Astrocyte (in vitro differentiated cells and primary cell): Measurements from ENCODE around the gene CALU. TPM values are rescaled to one million over a fixed set of nuclear protein-coding genes. Genes with fewer than 3 reads are reported as not detected.

ENCODE experiments used
- DNase-seq: peaks from one replicate; pipeline ENCODE4 v3.0.0-alpha.2; 2010; ENCODE audit warnings: low read depth
- FAIRE-seq: peaks from 2 replicates; lab custom pipeline; 2011; peaks lifted over from hg19 to GRCh38; lab: Jason Lieb, UNC
- H2AFZ ChIP-seq: 2 replicates; pipeline ENCODE4 v1.6.0; 2012; ENCODE audit warnings: low read depth, low read length, inconsistent platforms
- H3K27ac ChIP-seq: 2 replicates; pipeline ENCODE4 v1.5.1; 2011; ENCODE audit warnings: low read depth, low read length, inconsistent platforms
- H3K27me3 ChIP-seq: 2 replicates; pipeline ENCODE4 v1.6.0; 2011; ENCODE audit warnings: low read length, inconsistent platforms; ENCODE audit not compliant: insufficient read depth
- H3K36me3 ChIP-seq: 2 replicates; pipeline ENCODE4 v1.5.1; 2011; ENCODE audit warnings: low read length, inconsistent platforms; ENCODE audit not compliant: insufficient read depth
- H3K4me1 ChIP-seq: 2 replicates; pipeline ENCODE4 v1.5.1; 2011; ENCODE audit warnings: low read length, inconsistent platforms; ENCODE audit not compliant: insufficient read depth
- H3K4me2 ChIP-seq: 2 replicates; pipeline ENCODE4 v1.6.0; 2012; ENCODE audit warnings: low read length, inconsistent platforms
- H3K4me3 ChIP-seq: 2 replicates; pipeline ENCODE4 v1.5.1; 2011; ENCODE audit warnings: low read depth, mild to moderate bottlenecking, low read length, inconsistent platforms; ENCODE audit not compliant: insufficient read depth
- H3K79me2 ChIP-seq: 2 replicates; pipeline ENCODE4 v1.6.0; 2012; ENCODE audit warnings: mild to moderate bottlenecking, low read length, inconsistent platforms; ENCODE audit not compliant: insufficient read depth
- H3K9ac ChIP-seq: 2 replicates; pipeline ENCODE4 v1.6.0; 2012; ENCODE audit warnings: mild to moderate bottlenecking, low read length, inconsistent platforms
- H3K9me3 ChIP-seq: 2 replicates; pipeline ENCODE4 v1.5.1; 2012; ENCODE audit warnings: low read depth, mild to moderate bottlenecking, low read length, inconsistent platforms; ENCODE audit not compliant: insufficient read depth
- H4K20me1 ChIP-seq: 2 replicates; pipeline ENCODE4 v1.6.0; 2012; ENCODE audit warnings: low read length, inconsistent platforms; ENCODE audit not compliant: insufficient read depth
- H3K27ac Mint-ChIP-seq: one replicate; pipeline ENCODE4 v1.8.0; 2021; ENCODE audit warnings: mild to moderate bottlenecking, mixed read lengths; ENCODE audit not compliant: unreplicated experiment
- H3K27me3 Mint-ChIP-seq: one replicate; pipeline ENCODE4 v1.8.0; 2021; ENCODE audit warnings: low read depth, mixed read lengths; ENCODE audit not compliant: unreplicated experiment
- H3K36me3 Mint-ChIP-seq: one replicate; pipeline ENCODE4 v1.8.0; 2021; ENCODE audit warnings: low read depth, mixed read lengths; ENCODE audit not compliant: unreplicated experiment
- H3K4me1 Mint-ChIP-seq: one replicate; pipeline ENCODE4 v1.8.0; 2021; ENCODE audit warnings: low read depth, mixed read lengths; ENCODE audit not compliant: unreplicated experiment
- H3K4me3 Mint-ChIP-seq: one replicate; pipeline ENCODE4 v1.8.0; 2021; ENCODE audit warnings: mild to moderate bottlenecking, moderate library complexity, mixed read lengths; ENCODE audit not compliant: unreplicated experiment
- H3K9me3 Mint-ChIP-seq: one replicate; pipeline ENCODE4 v1.8.0; 2021; ENCODE audit warnings: mild to moderate bottlenecking, mixed read lengths; ENCODE audit not compliant: unreplicated experiment
- EZH2 ChIP-seq: IDR thresholded peaks from 2 replicates; pipeline ENCODE4 v1.6.1; 2012; ENCODE audit warnings: mild to moderate bottlenecking, low read length, inconsistent platforms; ENCODE audit not compliant: insufficient read depth
- total RNA-seq: library from RNA; stranded (reverse); gene quantifications from 2 replicates; pipeline ENCODE4 v1.2.1, GENCODE V29; 2021
- TF ChIP-seq, protein P1 (sequence below): IDR thresholded peaks from 2 replicates; pipeline ENCODE4 v1.5.1; 2011; ENCODE audit warnings: low read depth, mild to moderate bottlenecking, inconsistent platforms, low read length, moderate library complexity; ENCODE audit not compliant: insufficient read depth

Gene CALU
- total RNA-seq, 1 donor from 2014 or later, result 670 TPM

GRCh38 chr7:128710481-128710880, 28.7 kb upstream of the CALU start:
- Histone ChIP-seq H3K4me3 (no peak overlapping the region), H3K9me3 (no peaks in the 10 kb centered on the region), H3K4me1 (peaks cover 5% of the 10 kb centered on the region), H4K20me1 (no peaks in the 10 kb centered on the region), H3K27me3 (no peaks in the 10 kb centered on the region), H3K9ac (no peak overlapping the region), H3K27ac (no peak overlapping the region), H2AFZ (no peak overlapping the region), H3K36me3 (no peaks in the 10 kb centered on the region), H3K4me2 (no peak overlapping the region), H3K79me2 (no peaks in the 10 kb centered on the region)
- Mint-ChIP-seq H3K9me3 (peaks cover 2% of the 10 kb centered on the region), H3K27ac (no peak overlapping the region), H3K27me3 (no peaks in the 10 kb centered on the region), H3K4me1 (peaks cover 15% of the 10 kb centered on the region), H3K36me3 (peaks cover 4% of the 10 kb centered on the region), H3K4me3 (no peak overlapping the region)
- DNase-seq (no peak), FAIRE-seq (no peak)
- TF ChIP-seq EZH2, result no peak
- TF ChIP-seq, protein P1, sequence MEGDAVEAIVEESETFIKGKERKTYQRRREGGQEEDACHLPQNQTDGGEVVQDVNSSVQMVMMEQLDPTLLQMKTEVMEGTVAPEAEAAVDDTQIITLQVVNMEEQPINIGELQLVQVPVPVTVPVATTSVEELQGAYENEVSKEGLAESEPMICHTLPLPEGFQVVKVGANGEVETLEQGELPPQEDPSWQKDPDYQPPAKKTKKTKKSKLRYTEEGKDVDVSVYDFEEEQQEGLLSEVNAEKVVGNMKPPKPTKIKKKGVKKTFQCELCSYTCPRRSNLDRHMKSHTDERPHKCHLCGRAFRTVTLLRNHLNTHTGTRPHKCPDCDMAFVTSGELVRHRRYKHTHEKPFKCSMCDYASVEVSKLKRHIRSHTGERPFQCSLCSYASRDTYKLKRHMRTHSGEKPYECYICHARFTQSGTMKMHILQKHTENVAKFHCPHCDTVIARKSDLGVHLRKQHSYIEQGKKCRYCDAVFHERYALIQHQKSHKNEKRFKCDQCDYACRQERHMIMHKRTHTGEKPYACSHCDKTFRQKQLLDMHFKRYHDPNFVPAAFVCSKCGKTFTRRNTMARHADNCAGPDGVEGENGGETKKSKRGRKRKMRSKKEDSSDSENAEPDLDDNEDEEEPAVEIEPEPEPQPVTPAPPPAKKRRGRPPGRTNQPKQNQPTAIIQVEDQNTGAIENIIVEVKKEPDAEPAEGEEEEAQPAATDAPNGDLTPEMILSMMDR, result no peak

GRCh38 chr7:128713794-128714193, 25.4 kb upstream of the CALU start:
- Mint-ChIP-seq H3K27ac (no peak overlapping the region), H3K9me3 (peaks cover 5% of the 10 kb centered on the region)
- no peak for DNase-seq

More at GRCh38 chr7:128713794-128714193, 25.4 kb upstream of the CALU start:
- H3K36me3 Mint-ChIP-seq, result peaks cover 9% of the 10 kb centered on the region
- H3K27me3 Mint-ChIP-seq, result peaks cover 13% of the 10 kb centered on the region
- no peak for FAIRE-seq
- Histone ChIP-seq H2AFZ (no peak overlapping the region), H3K27me3 (no peaks in the 10 kb centered on the region), H3K4me3 (no peak overlapping the region), H3K79me2 (no peaks in the 10 kb centered on the region), H3K9ac (no peak overlapping the region), H3K4me2 (no peak overlapping the region), H4K20me1 (no peaks in the 10 kb centered on the region), H3K4me1 (peaks cover 5% of the 10 kb centered on the region), H3K36me3 (no peaks in the 10 kb centered on the region), H3K27ac (no peak overlapping the region), H3K9me3 (no peaks in the 10 kb centered on the region)
- H3K4me3 Mint-ChIP-seq, result no peak overlapping the region
- TF ChIP-seq, protein P1, result no peak
- TF ChIP-seq EZH2, result no peak
- H3K4me1 Mint-ChIP-seq, result peaks cover 4% of the 10 kb centered on the region
